ENCODE results near the gene KDM3B.

KDM3B gene

DNA sequence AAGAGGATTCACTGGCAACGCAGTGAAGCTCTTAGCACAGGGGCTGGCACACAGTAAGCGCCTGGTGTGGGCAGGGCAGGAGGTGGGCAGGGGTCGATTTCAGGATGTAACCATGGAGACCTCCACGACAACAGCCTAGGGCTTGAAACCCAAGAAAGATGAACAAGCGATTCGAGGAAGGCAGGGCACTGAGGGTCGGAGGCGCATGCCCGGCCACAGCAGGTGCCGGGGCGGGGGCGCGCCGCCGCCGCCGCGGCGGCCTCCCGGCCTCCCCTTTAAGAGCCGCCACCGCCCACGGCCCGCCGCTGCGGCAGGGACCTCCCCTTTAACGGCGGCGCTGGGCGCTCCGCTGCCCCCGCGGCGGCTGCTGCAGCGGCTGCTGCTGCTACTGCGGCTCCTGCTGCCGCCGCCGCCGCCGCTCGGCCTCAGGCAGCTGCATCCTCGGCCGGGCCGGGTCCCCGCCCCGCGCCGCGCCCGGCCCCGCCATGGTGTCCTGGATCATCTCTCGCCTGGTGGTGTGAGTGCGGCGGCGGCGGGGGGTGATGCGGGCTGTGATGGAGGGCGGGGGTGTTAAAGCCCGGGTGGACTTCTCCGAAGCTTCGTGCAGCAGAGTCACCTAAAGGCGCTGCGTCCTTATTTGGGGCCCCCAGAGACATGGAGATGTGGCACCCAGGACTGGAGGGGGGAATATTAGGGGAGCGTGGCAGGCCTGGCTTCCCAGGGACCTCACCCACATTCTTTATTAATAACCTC lies 86.4 kb downstream of the KDM3B start, which contains the start of gene REEP2:
Gene REEP2 (plus strand): TSS at position 334 of the 753 bp plus-strand sequence. CDS start 152 bp downstream, at position 486.
- Histone ChIP-seq H2AFZ (ENCODE audit: low read depth, low read length) (peak within 1 kb of the TSS; percentile 62), H3K27me3 (ENCODE audit: insufficient read depth, low read length) (no peaks in the 10 kb centered on the region), H3K4me3 (ENCODE audit: low read length) (peak within 1 kb of the TSS; percentile 55), H3K9me3 (ENCODE audit: low read length) (no peaks in the 10 kb centered on the region), H3K36me3 (ENCODE audit: insufficient read depth, low read length) (peaks cover 24% of the 10 kb centered on the region), H3K4me1 (ENCODE audit: insufficient read depth, low read length) (peaks cover 28% of the 10 kb centered on the region)

DNA sequence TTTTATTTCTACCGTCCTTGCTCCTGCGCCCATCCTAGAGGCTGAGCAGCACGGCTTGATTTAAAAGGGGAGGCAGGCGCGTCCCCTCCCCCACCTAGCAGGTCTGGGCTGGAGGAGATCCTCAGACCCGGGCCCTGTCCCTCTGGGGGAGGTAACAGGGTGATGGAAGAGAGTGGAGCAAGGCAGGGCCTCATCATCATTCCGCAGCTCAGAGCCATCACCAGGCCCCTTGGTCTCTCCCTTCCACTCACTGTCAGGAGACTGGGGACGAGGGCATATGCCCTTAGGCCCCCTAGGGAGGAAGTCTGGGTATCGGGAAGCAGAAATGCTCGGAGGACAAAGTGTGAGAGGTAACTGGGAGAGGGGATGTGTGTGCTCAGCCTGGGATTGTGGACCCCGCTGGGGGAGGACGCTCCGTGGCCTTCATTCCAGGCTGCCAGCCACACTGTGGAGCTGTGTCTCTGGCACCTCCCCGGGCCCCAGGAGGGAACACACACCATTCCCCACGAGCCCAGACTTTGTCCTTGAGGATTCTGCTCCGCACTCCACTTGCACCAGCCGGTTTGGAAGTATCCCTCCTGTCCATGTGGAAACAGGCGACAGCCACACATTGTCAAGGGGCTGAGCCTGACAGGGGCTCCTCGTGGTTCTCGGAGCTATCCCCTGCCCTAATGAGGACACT lies 87.1 kb downstream of the KDM3B start:
- peak overlapping the region; percentile 62 for H2AFZ ChIP-seq (ENCODE audit: low read depth, low read length)
- H3K9me3 ChIP-seq (ENCODE audit: low read length) = no peaks in the 10 kb centered on the region
- H3K4me3 ChIP-seq (ENCODE audit: low read length) = peak overlapping the region; percentile 55
- H3K4me1 ChIP-seq (ENCODE audit: insufficient read depth, low read length) = peaks cover 28% of the 10 kb centered on the region
- H3K36me3 ChIP-seq (ENCODE audit: insufficient read depth, low read length) = peaks cover 26% of the 10 kb centered on the region
- H3K27me3 ChIP-seq (ENCODE audit: insufficient read depth, low read length) = no peaks in the 10 kb centered on the region

DNA sequence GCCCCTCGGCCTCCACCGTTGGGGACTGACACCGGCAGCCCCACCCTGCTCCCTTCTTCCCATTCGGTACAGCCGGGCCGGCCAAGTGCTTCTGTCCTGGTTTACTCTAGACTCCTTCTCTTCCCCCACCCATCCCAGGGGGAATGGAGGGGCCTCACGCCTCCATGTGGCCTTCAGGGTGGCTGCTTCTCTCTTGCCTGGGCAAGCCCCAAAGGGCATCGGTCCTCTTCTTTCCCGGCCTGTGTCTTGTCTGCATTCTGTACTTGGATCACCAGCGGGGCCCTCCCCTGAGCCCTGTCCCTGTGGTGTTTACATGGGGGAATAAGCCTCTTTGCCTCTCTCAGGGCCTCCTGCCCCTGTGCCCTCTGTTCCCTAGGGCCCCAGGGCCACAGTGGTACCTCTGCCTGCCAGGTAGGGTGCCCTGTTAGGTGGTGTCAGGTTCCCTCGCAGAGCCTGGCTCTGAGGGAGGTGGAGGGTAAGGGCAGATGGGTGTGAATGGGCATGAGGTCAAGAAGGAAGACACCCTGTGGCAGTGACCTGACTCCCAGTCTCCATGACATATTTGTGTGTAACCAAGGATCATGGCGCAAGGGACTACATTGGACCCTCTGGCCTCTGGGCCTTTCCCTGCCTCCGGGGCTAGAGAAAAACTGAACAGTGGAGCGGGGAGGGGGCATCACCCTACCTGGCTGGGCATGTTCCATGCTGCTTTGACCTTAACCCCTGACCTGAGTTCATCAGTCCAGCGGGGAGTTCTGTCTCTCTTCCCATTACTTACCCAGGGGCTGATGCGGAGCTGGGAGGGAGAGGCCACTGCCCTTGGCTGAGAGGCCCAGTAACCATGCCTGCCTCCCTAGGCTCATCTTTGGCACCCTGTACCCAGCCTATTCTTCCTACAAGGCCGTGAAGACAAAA lies 87.9 kb downstream of the KDM3B start:
- H3K27me3 ChIP-seq (ENCODE audit: insufficient read depth, low read length) = no peaks in the 10 kb centered on the region
- no peaks in the 10 kb centered on the region for H3K9me3 ChIP-seq (ENCODE audit: low read length)
- H3K36me3 ChIP-seq (ENCODE audit: insufficient read depth, low read length) = peaks cover 22% of the 10 kb centered on the region
- peaks cover 28% of the 10 kb centered on the region for H3K4me1 ChIP-seq (ENCODE audit: insufficient read depth, low read length)
- H2AFZ ChIP-seq (ENCODE audit: low read depth, low read length) = peak overlapping the region; percentile 62
- peak overlapping the region; percentile 55 for H3K4me3 ChIP-seq (ENCODE audit: low read length)

DNA sequence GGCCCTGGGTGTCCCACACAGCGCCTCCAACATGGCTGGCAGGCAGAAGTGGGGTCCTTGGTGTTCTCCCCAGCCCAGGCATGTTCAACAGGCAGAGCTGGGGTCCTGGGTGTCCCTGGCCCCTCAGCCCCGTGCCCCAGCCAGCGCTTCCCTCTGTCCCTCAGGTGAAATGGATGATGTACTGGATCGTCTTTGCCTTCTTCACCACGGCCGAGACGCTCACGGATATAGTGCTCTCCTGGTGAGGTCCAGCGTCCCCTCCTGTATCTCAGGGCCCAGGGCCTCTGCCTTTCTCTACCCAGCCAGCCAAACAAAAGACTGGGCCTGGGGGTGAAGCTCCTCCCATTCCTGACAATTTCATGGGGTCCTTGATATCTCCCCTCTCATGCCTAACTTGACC lies 88.7 kb downstream of the KDM3B start:
- Histone ChIP-seq H2AFZ (ENCODE audit: low read depth, low read length) (no peak overlapping the region), H3K36me3 (ENCODE audit: insufficient read depth, low read length) (peaks cover 14% of the 10 kb centered on the region), H3K9me3 (ENCODE audit: low read length) (no peaks in the 10 kb centered on the region), H3K4me1 (ENCODE audit: insufficient read depth, low read length) (peaks cover 28% of the 10 kb centered on the region), H3K27me3 (ENCODE audit: insufficient read depth, low read length) (no peaks in the 10 kb centered on the region), H3K4me3 (ENCODE audit: low read length) (no peak overlapping the region)

DNA sequence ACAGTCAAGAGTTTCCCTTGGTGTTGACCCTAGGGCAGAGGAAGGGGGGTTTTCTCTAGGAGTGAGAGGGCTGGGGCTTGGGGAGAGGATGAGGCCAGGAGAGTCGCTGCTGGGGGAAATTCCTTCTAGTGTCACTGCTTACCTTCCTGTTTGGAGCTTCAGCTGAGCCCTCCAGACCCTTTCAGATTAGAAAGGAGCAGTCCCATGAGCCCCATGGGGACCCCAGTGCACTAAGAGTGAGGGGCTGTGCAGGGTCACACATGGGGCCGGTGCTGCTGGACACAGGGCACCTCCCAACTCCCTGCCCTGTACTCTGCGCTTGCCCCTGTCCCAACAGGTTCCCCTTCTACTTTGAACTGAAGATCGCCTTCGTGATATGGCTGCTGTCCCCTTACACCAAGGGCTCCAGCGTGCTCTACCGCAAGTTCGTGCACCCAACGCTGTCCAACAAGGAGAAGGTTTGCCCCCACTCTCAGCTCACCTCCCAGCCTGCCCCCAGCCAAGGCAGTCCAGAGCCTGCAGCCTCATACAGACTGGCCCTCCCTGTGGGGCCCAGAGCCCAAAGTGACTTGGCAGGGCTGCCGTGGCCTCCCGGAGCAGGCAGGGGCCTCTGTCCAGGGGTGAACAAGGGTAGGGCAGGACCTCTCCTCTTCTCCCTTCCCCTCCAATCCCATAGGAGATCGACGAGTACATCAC lies 91.7 kb downstream of the KDM3B start:
- H3K27me3 ChIP-seq (ENCODE audit: insufficient read depth, low read length) = no peaks in the 10 kb centered on the region
- H3K9me3 ChIP-seq (ENCODE audit: low read length) = no peaks in the 10 kb centered on the region
- H2AFZ ChIP-seq (ENCODE audit: low read depth, low read length) = no peak overlapping the region
- no peak overlapping the region for H3K4me3 ChIP-seq (ENCODE audit: low read length)
- H3K4me1 ChIP-seq (ENCODE audit: insufficient read depth, low read length) = peaks cover 31% of the 10 kb centered on the region
- H3K36me3 ChIP-seq (ENCODE audit: insufficient read depth, low read length) = peaks cover 11% of the 10 kb centered on the region

GRCh38 chr5:138444774-138445546 lies 92.5 kb downstream of the KDM3B start:
- Histone ChIP-seq H3K4me1 (ENCODE audit: insufficient read depth, low read length) (peaks cover 30% of the 10 kb centered on the region), H3K9me3 (ENCODE audit: low read length) (no peaks in the 10 kb centered on the region), H3K36me3 (ENCODE audit: insufficient read depth, low read length) (peaks cover 11% of the 10 kb centered on the region), H2AFZ (ENCODE audit: low read depth, low read length) (no peak overlapping the region), H3K27me3 (ENCODE audit: insufficient read depth, low read length) (no peaks in the 10 kb centered on the region), H3K4me3 (ENCODE audit: low read length) (no peak overlapping the region)

GRCh38 chr5:138445547-138446271 lies 93.2 kb downstream of the KDM3B start:
- H3K4me1 ChIP-seq (ENCODE audit: insufficient read depth, low read length) = peaks cover 22% of the 10 kb centered on the region
- H3K27me3 ChIP-seq (ENCODE audit: insufficient read depth, low read length) = no peaks in the 10 kb centered on the region
- peaks cover 11% of the 10 kb centered on the region for H3K36me3 ChIP-seq (ENCODE audit: insufficient read depth, low read length)
- no peak overlapping the region for H2AFZ ChIP-seq (ENCODE audit: low read depth, low read length)
- H3K4me3 ChIP-seq (ENCODE audit: low read length) = no peak overlapping the region
- H3K9me3 ChIP-seq (ENCODE audit: low read length) = no peaks in the 10 kb centered on the region

GRCh38 chr5:138448070-138448469 lies 95.6 kb downstream of the KDM3B start:
- no peaks in the 10 kb centered on the region for H3K27me3 ChIP-seq (ENCODE audit: insufficient read depth, low read length)
- H3K4me3 ChIP-seq (ENCODE audit: low read length) = no peak overlapping the region
- peaks cover 20% of the 10 kb centered on the region for H3K4me1 ChIP-seq (ENCODE audit: insufficient read depth, low read length)
- H3K9me3 ChIP-seq (ENCODE audit: low read length) = no peaks in the 10 kb centered on the region
- H2AFZ ChIP-seq (ENCODE audit: low read depth, low read length) = no peak overlapping the region
- peaks cover 11% of the 10 kb centered on the region for H3K36me3 ChIP-seq (ENCODE audit: insufficient read depth, low read length)

GRCh38 chr5:138448481-138449398 lies 96.3 kb downstream of the KDM3B start:
- no peaks in the 10 kb centered on the region for H3K9me3 ChIP-seq (ENCODE audit: low read length)
- H3K4me1 ChIP-seq (ENCODE audit: insufficient read depth, low read length) = peaks cover 20% of the 10 kb centered on the region
- H2AFZ ChIP-seq (ENCODE audit: low read depth, low read length) = no peak overlapping the region
- H3K27me3 ChIP-seq (ENCODE audit: insufficient read depth, low read length) = no peaks in the 10 kb centered on the region
- H3K4me3 ChIP-seq (ENCODE audit: low read length) = peak overlapping the region; percentile 47
- peaks cover 11% of the 10 kb centered on the region for H3K36me3 ChIP-seq (ENCODE audit: insufficient read depth, low read length)

- Histone ChIP-seq H3K4me3 (ENCODE audit: low read length) (peak overlapping the region; percentile 47), H3K36me3 (ENCODE audit: insufficient read depth, low read length) (peaks cover 4% of the 10 kb centered on the region), H3K4me1 (ENCODE audit: insufficient read depth, low read length) (peaks cover 20% of the 10 kb centered on the region), H3K9me3 (ENCODE audit: low read length) (no peaks in the 10 kb centered on the region), H2AFZ (ENCODE audit: low read depth, low read length) (peak overlapping the region; percentile 31), H3K27me3 (ENCODE audit: insufficient read depth, low read length) (no peaks in the 10 kb centered on the region)
Observed at GRCh38 chr5:138449501-138450239, 97.2 kb downstream of the KDM3B start.
